Hematopoietic multipotent progenitor cell treated with erythropoietin and hydrocortisone succinate and interleukin-3 and kit ligand, for 6 days (in vitro differentiated cells): ENCODE measurements around the gene TPM2.
A peak's percentile ranks its signal among the peaks of the same experiment; 100 is the strongest.
"Not testable (repeated sequence)": the region's sequence is repeated elsewhere in the genome, so short reads cannot be mapped to it uniquely, and the experiment has no call there.

Experiments
- DNase-seq: peaks from one replicate; pipeline ENCODE4 v3.0.0-alpha.2; 2015

TPM2 gene

GRCh38 chr9:35650341-35651158 lies 39.2 kb downstream of the TPM2 start, which contains the start of gene SIT1:
Gene SIT1, minus strand, starts transcription at chr9:35650931. Its CDS starts 78 bp downstream, at chr9:35650853.
- DNase-seq, result no peak

- peak; percentile 37 for DNase-seq
These were observed 40.0 kb downstream of the TPM2 start for GRCh38 chr9:35649431-35650340.

GRCh38 chr9:35646533-35647265 lies 43.0 kb downstream of the TPM2 start:
- DNase-seq, result peak; percentile 94

GRCh38 chr9:35646153-35646532 lies 43.6 kb downstream of the TPM2 start:
- DNase-seq, result no peak

- not testable (repeated sequence) for DNase-seq
These were observed 44.0 kb downstream of the TPM2 start for GRCh38 chr9:35645736-35646135.

- no peak for DNase-seq
These were observed 46.7 kb downstream of the TPM2 start for GRCh38 chr9:35643046-35643445.

- DNase-seq, result not testable (repeated sequence)
These were observed 48.2 kb downstream of the TPM2 start for GRCh38 chr9:35641478-35641877.

- not testable (repeated sequence) for DNase-seq
These were observed 49.3 kb downstream of the TPM2 start for GRCh38 chr9:35640431-35640830.

- DNase-seq, result no peak
These were observed 50.1 kb downstream of the TPM2 start for GRCh38 chr9:35639631-35640030.

GRCh38 chr9:35639225-35639624 lies 50.5 kb downstream of the TPM2 start:
- DNase-seq, result not testable (repeated sequence)

GRCh38 chr9:35638751-35639150 lies 51.0 kb downstream of the TPM2 start:
- DNase-seq, result not testable (repeated sequence)

- not testable (repeated sequence) for DNase-seq
These were observed 52.2 kb downstream of the TPM2 start for GRCh38 chr9:35637427-35637955.

GRCh38 chr9:35636877-35637246 lies 52.9 kb downstream of the TPM2 start:
- DNase-seq, result not testable (repeated sequence)

- DNase-seq, result no peak
These were observed 53.4 kb downstream of the TPM2 start for GRCh38 chr9:35636135-35636876.

GRCh38 chr9:35635730-35636129 lies 54.0 kb downstream of the TPM2 start:
- DNase-seq, result no peak
